ENCODE measurements around the gene CCDC17.
A peak's percentile ranks its signal among the peaks of the same experiment; 100 is the strongest.

The CCDC17 gene

GRCh38 chr1:45610589-45611226 is 13.1 kb downstream of the CCDC17 start:
- H3K4me1 ChIP-seq (ENCODE audit: control insufficient read depth in 2 of 2, insufficient read depth in 1 of 2, low read depth in 1 of 2, low read length in 2 of 2) = no peaks in the 10 kb centered on the region
- H4K8ac ChIP-seq (ENCODE audit: low read depth, low read length) = no peak overlapping the region
- no peak overlapping the region for H2AK5ac ChIP-seq (ENCODE audit: low read depth, low read length)
- no peak overlapping the region for H2AFZ ChIP-seq (ENCODE audit: low read length)
- H3K79me1 ChIP-seq (ENCODE audit: low read depth, low read length) = no peaks in the 10 kb centered on the region
- H2BK12ac ChIP-seq (ENCODE audit: low read length) = no peak overlapping the region
- H2BK120ac ChIP-seq (ENCODE audit: low read depth, low read length) = no peak overlapping the region
- no peak overlapping the region for H3K4ac ChIP-seq (ENCODE audit: low read length)
- H2BK5ac ChIP-seq (ENCODE audit: low read length) = no peak overlapping the region
- DNase-seq (ENCODE audit: low spot score) = no peak
- H3K36me3 ChIP-seq (replicated peaks in 1 of 2; ENCODE audit: control insufficient read depth in 2 of 2, insufficient read depth in 2 of 2, low read length in 2 of 2) = peaks cover 39 to 98% of the 10 kb centered on the region in 2 donors
- no peak overlapping the region for H3K27ac ChIP-seq (replicated peaks; ENCODE audit: low read length)
- H3K27me3 ChIP-seq (ENCODE audit: control insufficient read depth in 3 of 3, insufficient read depth in 3 of 3, low read depth in 1 of 3, low read length in 3 of 3) = no peaks in the 10 kb centered on the region
- H4K91ac ChIP-seq (ENCODE audit: low read depth, low read length, poor library complexity) = peak overlapping the region; percentile 86
- H3K14ac ChIP-seq (ENCODE audit: low read length) = no peak overlapping the region
- no peak overlapping the region for H3K18ac ChIP-seq (ENCODE audit: low read length)
- WGBS, 2 donors (ENCODE audit: extremely low coverage in 2 of 2, insufficient read length in 2 of 2, insufficient replicate concordance in 1 of 2) = no CpG with 5 or more reads among the region's 10 CpGs
- H3K9me3 ChIP-seq (replicated peaks in 1 of 2; ENCODE audit: control insufficient read depth in 2 of 2, insufficient read depth in 1 of 2, low read depth in 1 of 2, low read length in 2 of 2) = peaks cover 0 to 1% of the 10 kb centered on the region in 2 donors
- no peak overlapping the region for H3K23ac ChIP-seq (ENCODE audit: low read depth, low read length, poor library complexity)
- no peak overlapping the region for H3K9ac ChIP-seq (ENCODE audit: low read depth, low read length, poor library complexity)
- no peak overlapping the region for H2BK15ac ChIP-seq (ENCODE audit: low read length)
- H3K4me3 ChIP-seq (ENCODE audit: low read length in 2 of 2) = no peak overlapping the region
- H3K4me2 ChIP-seq (ENCODE audit: insufficient read depth, low read length, poor library complexity, severe bottlenecking) = no peak overlapping the region

GRCh38 chr1:45608175-45609156 is 15.4 kb downstream of the CCDC17 start:
- Histone ChIP-seq H3K9ac (ENCODE audit: low read depth, low read length, poor library complexity) (no peak overlapping the region), H4K91ac (ENCODE audit: low read depth, low read length, poor library complexity) (no peak overlapping the region), H4K8ac (ENCODE audit: low read depth, low read length) (no peak overlapping the region), H3K4me1 (ENCODE audit: control insufficient read depth in 2 of 2, insufficient read depth in 1 of 2, low read depth in 1 of 2, low read length in 2 of 2) (no peaks in the 10 kb centered on the region), H3K4ac (ENCODE audit: low read length) (no peak overlapping the region), H2BK5ac (ENCODE audit: low read length) (no peak overlapping the region), H2AK5ac (ENCODE audit: low read depth, low read length) (no peak overlapping the region), H3K9me3 (replicated peaks in 1 of 2; ENCODE audit: control insufficient read depth in 2 of 2, insufficient read depth in 1 of 2, low read depth in 1 of 2, low read length in 2 of 2) (peaks cover 0 to 1% of the 10 kb centered on the region in 2 donors), H2BK15ac (ENCODE audit: low read length) (no peak overlapping the region), H3K23ac (ENCODE audit: low read depth, low read length, poor library complexity) (no peak overlapping the region), H3K18ac (ENCODE audit: low read length) (no peak overlapping the region), H3K27me3 (ENCODE audit: control insufficient read depth in 3 of 3, insufficient read depth in 3 of 3, low read depth in 1 of 3, low read length in 3 of 3) (no peaks in the 10 kb centered on the region), H2AFZ (ENCODE audit: low read length) (no peak overlapping the region), H3K79me1 (ENCODE audit: low read depth, low read length) (no peaks in the 10 kb centered on the region), H2BK120ac (ENCODE audit: low read depth, low read length) (no peak overlapping the region), H3K36me3 (replicated peaks in 1 of 2; ENCODE audit: control insufficient read depth in 2 of 2, insufficient read depth in 2 of 2, low read length in 2 of 2) (peaks cover 28 to 99% of the 10 kb centered on the region in 2 donors), H3K27ac (replicated peaks; ENCODE audit: low read length) (no peak overlapping the region), H3K4me2 (ENCODE audit: insufficient read depth, low read length, poor library complexity, severe bottlenecking) (no peak overlapping the region), H3K4me3 (ENCODE audit: low read length in 2 of 2) (no peak overlapping the region), H3K14ac (ENCODE audit: low read length) (no peak overlapping the region), H2BK12ac (ENCODE audit: low read length) (no peak overlapping the region)
- no peak for DNase-seq (ENCODE audit: low spot score)
- WGBS, 2 donors (ENCODE audit: extremely low coverage in 2 of 2, insufficient read length in 2 of 2, insufficient replicate concordance in 1 of 2) = no CpG with 5 or more reads among the region's 5 CpGs

DNA sequence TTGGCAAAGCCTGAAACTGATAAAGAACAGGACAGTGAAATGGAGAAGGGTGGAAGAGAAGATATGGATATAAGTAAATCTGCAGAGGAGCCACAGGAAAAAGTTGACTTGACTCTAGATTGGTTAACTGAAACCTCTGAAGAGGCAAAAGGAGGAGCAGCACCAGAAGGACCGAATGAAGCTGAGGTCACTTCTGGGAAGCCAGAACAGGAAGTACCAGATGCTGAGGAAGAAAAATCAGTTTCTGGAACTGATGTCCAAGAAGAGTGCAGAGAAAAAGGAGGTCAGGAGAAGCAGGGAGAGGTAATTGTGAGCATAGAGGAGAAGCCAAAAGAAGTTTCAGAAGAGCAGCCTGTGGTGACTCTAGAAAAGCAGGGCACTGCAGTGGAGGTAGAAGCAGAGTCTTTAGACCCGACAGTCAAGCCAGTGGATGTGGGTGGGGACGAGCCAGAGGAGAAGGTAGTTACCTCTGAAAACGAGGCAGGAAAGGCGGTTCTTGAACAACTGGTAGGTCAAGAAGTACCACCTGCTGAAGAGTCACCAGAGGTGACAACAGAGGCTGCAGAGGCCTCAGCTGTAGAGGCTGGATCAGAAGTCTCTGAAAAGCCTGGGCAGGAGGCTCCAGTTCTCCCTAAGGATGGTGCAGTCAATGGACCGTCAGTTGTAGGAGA is 16.3 kb downstream of the CCDC17 start:
- H3K9ac ChIP-seq (ENCODE audit: low read depth, low read length, poor library complexity) = no peak overlapping the region
- no peaks in the 10 kb centered on the region for H3K79me1 ChIP-seq (ENCODE audit: low read depth, low read length)
- WGBS, 2 donors (ENCODE audit: extremely low coverage in 2 of 2, insufficient read length in 2 of 2, insufficient replicate concordance in 1 of 2) = no CpG with 5 or more reads among the region's 6 CpGs
- no peak overlapping the region for H2AFZ ChIP-seq (ENCODE audit: low read length)
- H3K27me3 ChIP-seq (ENCODE audit: control insufficient read depth in 3 of 3, insufficient read depth in 3 of 3, low read depth in 1 of 3, low read length in 3 of 3) = no peaks in the 10 kb centered on the region
- H3K23ac ChIP-seq (ENCODE audit: low read depth, low read length, poor library complexity) = no peak overlapping the region
- H3K4me3 ChIP-seq (ENCODE audit: low read length in 2 of 2) = no peak overlapping the region
- H3K4me1 ChIP-seq (ENCODE audit: control insufficient read depth in 2 of 2, insufficient read depth in 1 of 2, low read depth in 1 of 2, low read length in 2 of 2) = no peaks in the 10 kb centered on the region
- H3K14ac ChIP-seq (ENCODE audit: low read length) = no peak overlapping the region
- H2BK120ac ChIP-seq (ENCODE audit: low read depth, low read length) = no peak overlapping the region
- H3K4me2 ChIP-seq (ENCODE audit: insufficient read depth, low read length, poor library complexity, severe bottlenecking) = no peak overlapping the region
- no peak for DNase-seq (ENCODE audit: low spot score)
- no peak overlapping the region for H4K8ac ChIP-seq (ENCODE audit: low read depth, low read length)
- H3K18ac ChIP-seq (ENCODE audit: low read length) = no peak overlapping the region
- no peak overlapping the region for H2BK12ac ChIP-seq (ENCODE audit: low read length)
- no peak overlapping the region for H3K4ac ChIP-seq (ENCODE audit: low read length)
- peaks cover 0 to 1% of the 10 kb centered on the region in 2 donors for H3K9me3 ChIP-seq (replicated peaks in 1 of 2; ENCODE audit: control insufficient read depth in 2 of 2, insufficient read depth in 1 of 2, low read depth in 1 of 2, low read length in 2 of 2)
- no peak overlapping the region for H2AK5ac ChIP-seq (ENCODE audit: low read depth, low read length)
- H2BK15ac ChIP-seq (ENCODE audit: low read length) = no peak overlapping the region
- H4K91ac ChIP-seq (ENCODE audit: low read depth, low read length, poor library complexity) = no peak overlapping the region
- H2BK5ac ChIP-seq (ENCODE audit: low read length) = no peak overlapping the region
- peaks cover 24 to 99% of the 10 kb centered on the region in 2 donors for H3K36me3 ChIP-seq (replicated peaks in 1 of 2; ENCODE audit: control insufficient read depth in 2 of 2, insufficient read depth in 2 of 2, low read length in 2 of 2)
- no peak overlapping the region for H3K27ac ChIP-seq (replicated peaks; ENCODE audit: low read length)

GRCh38 chr1:45604239-45604638 is 19.6 kb downstream of the CCDC17 start:
- no peak overlapping the region for H3K4me2 ChIP-seq (ENCODE audit: insufficient read depth, low read length, poor library complexity, severe bottlenecking)
- no peaks in the 10 kb centered on the region for H3K4me1 ChIP-seq (ENCODE audit: control insufficient read depth in 2 of 2, insufficient read depth in 1 of 2, low read depth in 1 of 2, low read length in 2 of 2)
- H3K27me3 ChIP-seq (ENCODE audit: control insufficient read depth in 3 of 3, insufficient read depth in 3 of 3, low read depth in 1 of 3, low read length in 3 of 3) = no peaks in the 10 kb centered on the region
- no peaks in the 10 kb centered on the region for H3K9me3 ChIP-seq (replicated peaks in 1 of 2; ENCODE audit: control insufficient read depth in 2 of 2, insufficient read depth in 1 of 2, low read depth in 1 of 2, low read length in 2 of 2)
- H3K79me1 ChIP-seq (ENCODE audit: low read depth, low read length) = no peaks in the 10 kb centered on the region
- no peak overlapping the region for H2AK5ac ChIP-seq (ENCODE audit: low read depth, low read length)
- H3K14ac ChIP-seq (ENCODE audit: low read length) = no peak overlapping the region
- no CpG with 5 or more reads among the region's 2 CpGs for WGBS, 2 donors (ENCODE audit: extremely low coverage in 2 of 2, insufficient read length in 2 of 2, insufficient replicate concordance in 1 of 2)
- H3K4ac ChIP-seq (ENCODE audit: low read length) = no peak overlapping the region
- no peak overlapping the region for H3K27ac ChIP-seq (replicated peaks; ENCODE audit: low read length)
- H3K18ac ChIP-seq (ENCODE audit: low read length) = no peak overlapping the region
- H2BK120ac ChIP-seq (ENCODE audit: low read depth, low read length) = no peak overlapping the region
- H3K36me3 ChIP-seq (replicated peaks in 1 of 2; ENCODE audit: control insufficient read depth in 2 of 2, insufficient read depth in 2 of 2, low read length in 2 of 2) = peaks cover 18 to 98% of the 10 kb centered on the region in 2 donors
- no peak overlapping the region for H4K8ac ChIP-seq (ENCODE audit: low read depth, low read length)
- no peak overlapping the region for H3K23ac ChIP-seq (ENCODE audit: low read depth, low read length, poor library complexity)
- DNase-seq (ENCODE audit: low spot score) = no peak
- no peak overlapping the region for H4K91ac ChIP-seq (ENCODE audit: low read depth, low read length, poor library complexity)
- H3K9ac ChIP-seq (ENCODE audit: low read depth, low read length, poor library complexity) = no peak overlapping the region
- H2BK12ac ChIP-seq (ENCODE audit: low read length) = no peak overlapping the region
- no peak overlapping the region for H2BK15ac ChIP-seq (ENCODE audit: low read length)
- no peak overlapping the region for H2AFZ ChIP-seq (ENCODE audit: low read length)
- no peak overlapping the region for H3K4me3 ChIP-seq (ENCODE audit: low read length in 2 of 2)
- H2BK5ac ChIP-seq (ENCODE audit: low read length) = no peak overlapping the region
